Measurements from ENCODE around the gene MRPL40.

GRCh38 chr22:19473578-19473977 is 41.2 kb downstream of the MRPL40 start:
- TF ChIP-seq CTCF (IDR thresholded peaks at IDR 0.05), result no peak
- no peak for TF ChIP-seq ZFX (IDR thresholded peaks at IDR 0.05; ENCODE audit: borderline replicate concordance)

All from 22Rv1 (cell line).